Effector memory CD4-positive, alpha-beta T cell (primary cell): ENCODE data around the gene CXCL9.
"Not testable (repeated sequence)": the region's sequence is repeated elsewhere in the genome, so short reads cannot be mapped to it uniquely, and the experiment has no call there.

Experiments
- DNase-seq, 3 donors: peaks; one replicate each; pipeline ENCODE4 v3.0.0-alpha.2; 2020
- H3K27ac ChIP-seq: 2 replicates; pipeline ENCODE4 v1.7.0; 2013; ENCODE audit warnings: mild to moderate bottlenecking, low read length, moderate library complexity; ENCODE audit not compliant: insufficient read depth, poor library complexity, severe bottlenecking
- H3K27me3 ChIP-seq: replicated peaks from 2 replicates; pipeline ENCODE4 v1.7.0; 2013; ENCODE audit warnings: mild to moderate bottlenecking, low read length; ENCODE audit not compliant: insufficient read depth, control insufficient read depth, poor library complexity, severe bottlenecking
- H3K36me3 ChIP-seq: 2 replicates; pipeline ENCODE4 v1.7.0; 2013; ENCODE audit warnings: mild to moderate bottlenecking, low read length, moderate library complexity; ENCODE audit not compliant: control insufficient read depth, insufficient read depth
- H3K4me1 ChIP-seq: 2 replicates; pipeline ENCODE4 v1.7.0; 2013; ENCODE audit warnings: low read length, mild to moderate bottlenecking; ENCODE audit not compliant: control insufficient read depth, insufficient read depth, poor library complexity, severe bottlenecking
- H3K4me3 ChIP-seq: 2 replicates; pipeline ENCODE4 v1.7.0; 2013; ENCODE audit warnings: low read length, low read depth, mild to moderate bottlenecking; ENCODE audit not compliant: insufficient read depth, poor library complexity, severe bottlenecking
- H3K9me3 ChIP-seq: 2 replicates; pipeline ENCODE4 v1.7.0; 2013; ENCODE audit warnings: mild to moderate bottlenecking, low read length, moderate library complexity; ENCODE audit not compliant: control insufficient read depth

The CXCL9 gene

GRCh38 chr4:76000279-76000678 lies 7.0 kb downstream of the CXCL9 start:
- DNase-seq, result no peak
- no peaks in the 10 kb centered on the region for H3K27me3 ChIP-seq
- no peak overlapping the region for H3K4me3 ChIP-seq
- H3K27ac ChIP-seq, result no peak overlapping the region
- no peaks in the 10 kb centered on the region for H3K36me3 ChIP-seq
- no peaks in the 10 kb centered on the region for H3K4me1 ChIP-seq
- no peaks in the 10 kb centered on the region for H3K9me3 ChIP-seq

- not testable (repeated sequence) for DNase-seq, H3K27ac ChIP-seq, H3K9me3 ChIP-seq, H3K27me3 ChIP-seq, H3K4me1 ChIP-seq, H3K36me3 ChIP-seq, H3K4me3 ChIP-seq
Measured at GRCh38 chr4:75998525-75999147, 8.7 kb downstream of the CXCL9 start.

GRCh38 chr4:75997946-75998345 lies 9.4 kb downstream of the CXCL9 start:
- Histone ChIP-seq H3K4me3 (no peak overlapping the region), H3K9me3 (no peaks in the 10 kb centered on the region), H3K36me3 (no peaks in the 10 kb centered on the region), H3K27ac (no peak overlapping the region), H3K4me1 (no peaks in the 10 kb centered on the region), H3K27me3 (no peaks in the 10 kb centered on the region)
- DNase-seq, result no peak

GRCh38 chr4:75997081-75997480 lies 10.2 kb downstream of the CXCL9 start:
- Histone ChIP-seq H3K27ac (no peak overlapping the region), H3K4me3 (no peak overlapping the region), H3K36me3 (no peaks in the 10 kb centered on the region), H3K27me3 (no peaks in the 10 kb centered on the region), H3K9me3 (no peaks in the 10 kb centered on the region), H3K4me1 (no peaks in the 10 kb centered on the region)
- no peak for DNase-seq

- Histone ChIP-seq H3K36me3 (no peaks in the 10 kb centered on the region), H3K4me1 (no peaks in the 10 kb centered on the region), H3K4me3 (no peak overlapping the region), H3K27me3 (no peaks in the 10 kb centered on the region), H3K9me3 (no peaks in the 10 kb centered on the region), H3K27ac (no peak overlapping the region)
- no peak for DNase-seq
Measured at GRCh38 chr4:75995727-75996126, 11.6 kb downstream of the CXCL9 start.

GRCh38 chr4:75992462-75992861 lies 14.8 kb downstream of the CXCL9 start:
- no peaks in the 10 kb centered on the region for H3K9me3 ChIP-seq
- H3K27ac ChIP-seq, result no peak overlapping the region
- DNase-seq, result no peak
- no peak overlapping the region for H3K4me3 ChIP-seq
- H3K36me3 ChIP-seq, result no peaks in the 10 kb centered on the region
- no peaks in the 10 kb centered on the region for H3K27me3 ChIP-seq
- peaks cover 12% of the 10 kb centered on the region for H3K4me1 ChIP-seq

- Histone ChIP-seq H3K4me1 (peaks cover 12% of the 10 kb centered on the region), H3K36me3 (no peaks in the 10 kb centered on the region), H3K27me3 (no peaks in the 10 kb centered on the region), H3K9me3 (no peaks in the 10 kb centered on the region), H3K4me3 (peak overlapping the region; percentile 98), H3K27ac (peak overlapping the region; percentile 63)
- DNase-seq, result no peak
Measured at GRCh38 chr4:75989846-75990528, 17.3 kb downstream of the CXCL9 start.

GRCh38 chr4:75985116-75985515 lies 22.2 kb downstream of the CXCL9 start:
- Histone ChIP-seq H3K4me3 (no peak overlapping the region), H3K27me3 (no peaks in the 10 kb centered on the region), H3K27ac (no peak overlapping the region), H3K36me3 (peaks cover 15% of the 10 kb centered on the region), H3K9me3 (no peaks in the 10 kb centered on the region), H3K4me1 (peaks cover 12% of the 10 kb centered on the region)
- no peak for DNase-seq

- Histone ChIP-seq H3K9me3 (no peaks in the 10 kb centered on the region), H3K4me3 (no peak overlapping the region), H3K36me3 (peaks cover 41% of the 10 kb centered on the region), H3K4me1 (no peaks in the 10 kb centered on the region), H3K27ac (no peak overlapping the region), H3K27me3 (no peaks in the 10 kb centered on the region)
- no peak for DNase-seq
Measured at GRCh38 chr4:75980576-75980975, 26.7 kb downstream of the CXCL9 start.

GRCh38 chr4:75976177-75976576 lies 31.1 kb downstream of the CXCL9 start:
- Histone ChIP-seq H3K27ac (no peak overlapping the region), H3K36me3 (peaks cover 50% of the 10 kb centered on the region), H3K9me3 (no peaks in the 10 kb centered on the region), H3K27me3 (no peaks in the 10 kb centered on the region), H3K4me1 (no peaks in the 10 kb centered on the region), H3K4me3 (no peak overlapping the region)
- no peak for DNase-seq
